Measurements from ENCODE around the gene CCDC57. TPM values are rescaled to one million over a fixed set of nuclear protein-coding genes. Genes with fewer than 3 reads are reported as not detected.
A peak's percentile ranks its signal among the peaks of the same experiment; 100 is the strongest.

Gene CCDC57
- total and polyA plus RNA-seq, 9 of the 15 experiments (the other 6 are each of a cell fraction or from before 2014, with no cell fraction given) = 0.83 to 36.2 (median 13.6) TPM

- Histone ChIP-seq H3K27ac (ENCODE audit: extremely low read depth, low read depth, low read length) (peak overlapping the region; percentile 80), H3K27me3 (ENCODE audit: control insufficient read depth in 2 of 2, insufficient read depth in 2 of 2, low read length in 2 of 2) (no peaks in the 10 kb centered on the region; a peak in 1 of 5 replicates), H2AFZ (ENCODE audit: low read depth, low read length) (peak overlapping the region; percentile 53; the same call in 1 of the 2 replicates), H3K9me1 (ENCODE audit: control insufficient read depth, insufficient read depth, low read length) (peaks cover 2% of the 10 kb centered on the region), H3K79me2 (ENCODE audit: control insufficient read depth, insufficient read depth, low read length) (peaks cover 10% of the 10 kb centered on the region; the same call in 1 of the 3 replicates), H3K4me3 (no peak overlapping the region), H3K9ac (ENCODE audit: insufficient read depth in 1 of 2, low read depth in 2 of 2, low read length in 2 of 2) (peak overlapping the region; percentile 60 to 72; a peak in 3 of 4 replicates), H3K36me3 (ENCODE audit: control insufficient read depth, insufficient read depth, low read length) (peaks cover 48% of the 10 kb centered on the region; the same call in 2 of the 3 replicates), H3K4me1 (replicated peaks in 1 of 2; ENCODE audit: control insufficient read depth in 2 of 2, insufficient read depth in 2 of 2, low read length in 2 of 2) (peaks cover 37 to 49% of the 10 kb centered on the region in 2 experiments), H4K20me1 (replicated peaks; ENCODE audit: control insufficient read depth, insufficient read depth, low read length) (no peaks in the 10 kb centered on the region), H3K9me3 (replicated peaks; ENCODE audit: control insufficient read depth, insufficient read depth, low read depth, low read length) (no peaks in the 10 kb centered on the region; the same call in 1 of the 2 replicates), H3K4me2 (ENCODE audit: insufficient read depth, low read length) (peak overlapping the region; percentile 36; the same call in 1 of the 2 replicates)
- intact Hi-C loops (cut with micrococcal nuclease) (no loop called here), in situ Hi-C loops (cut with MboI) (no loop called here)
- ChIA-PET CTCF (ENCODE audit: low intra/inter-chr PET ratio) (no interaction called here), POLR2A (interaction anchor here (0.6 to 1.3 kb wide), 4 partner anchors 13 to 102 kb away, joined by 3 to 5 read pairs (median 4); partner anchors contain the start of gene FASN)
- BruUV-seq (replicated peaks) = no TSS peak
- ATAC-seq (peak; percentile 40), DNase-seq (ENCODE audit: extremely low read depth in 1 of 4, low spot score in 3 of 4) (peak in 3 of 4 experiments; percentile 32 to 47 (median 34)), FAIRE-seq (peak; percentile 51)
- 28% methylated on average over 17 of the region's 17 CpGs for WGBS (ENCODE audit: insufficient coverage, low coverage, missing lambda C conversion rate)
- TF ChIP-seq HNRNPLL (IDR thresholded peaks at IDR 0.05; ENCODE audit: low read depth, low read length, poor library complexity, severe bottlenecking) (peak; percentile 81), ZNF778 (CRISPR knock-in tag; IDR thresholded peaks at IDR 0.05) (no peak), ZNF165 (CRISPR knock-in tag; IDR thresholded peaks at IDR 0.05; ENCODE audit: borderline replicate concordance) (no peak), ZBTB33 (CRISPR knock-in tag; IDR thresholded peaks at IDR 0.05) (peak; percentile 44; the same call in 1 of the 2 replicates), NCOA2 (IDR thresholded peaks at IDR 0.05; ENCODE audit: partially characterized antibody in 2 of 2) (no peak), SREBF2 (CRISPR knock-in tag; IDR thresholded peaks at IDR 0.05) (no peak), ZFP91 (CRISPR knock-in tag; IDR thresholded peaks at IDR 0.05) (no peak), NFIX (CRISPR knock-in tag; IDR thresholded peaks at IDR 0.05; ENCODE audit: low read depth) (no peak), GABPB1 (CRISPR knock-in tag; IDR thresholded peaks at IDR 0.05) (peak; percentile 7; the same call in 1 of the 2 replicates), MXD1 (CRISPR knock-in tag; IDR thresholded peaks at IDR 0.05; ENCODE audit: borderline replicate concordance, poor library complexity, severe bottlenecking) (no peak), ZNF445 (CRISPR knock-in tag; IDR thresholded peaks at IDR 0.05; ENCODE audit: low read depth) (no peak), ETS2 (tag; IDR thresholded peaks at IDR 0.05; ENCODE audit: borderline replicate concordance, poor library complexity, severe bottlenecking) (no peak)
- TF ChIP-seq, protein P1, sequence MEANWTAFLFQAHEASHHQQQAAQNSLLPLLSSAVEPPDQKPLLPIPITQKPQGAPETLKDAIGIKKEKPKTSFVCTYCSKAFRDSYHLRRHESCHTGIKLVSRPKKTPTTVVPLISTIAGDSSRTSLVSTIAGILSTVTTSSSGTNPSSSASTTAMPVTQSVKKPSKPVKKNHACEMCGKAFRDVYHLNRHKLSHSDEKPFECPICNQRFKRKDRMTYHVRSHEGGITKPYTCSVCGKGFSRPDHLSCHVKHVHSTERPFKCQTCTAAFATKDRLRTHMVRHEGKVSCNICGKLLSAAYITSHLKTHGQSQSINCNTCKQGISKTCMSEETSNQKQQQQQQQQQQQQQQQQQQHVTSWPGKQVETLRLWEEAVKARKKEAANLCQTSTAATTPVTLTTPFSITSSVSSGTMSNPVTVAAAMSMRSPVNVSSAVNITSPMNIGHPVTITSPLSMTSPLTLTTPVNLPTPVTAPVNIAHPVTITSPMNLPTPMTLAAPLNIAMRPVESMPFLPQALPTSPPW (CRISPR knock-in tag; IDR thresholded peaks at IDR 0.05) = no peak
- TF ChIP-seq, protein P2, sequence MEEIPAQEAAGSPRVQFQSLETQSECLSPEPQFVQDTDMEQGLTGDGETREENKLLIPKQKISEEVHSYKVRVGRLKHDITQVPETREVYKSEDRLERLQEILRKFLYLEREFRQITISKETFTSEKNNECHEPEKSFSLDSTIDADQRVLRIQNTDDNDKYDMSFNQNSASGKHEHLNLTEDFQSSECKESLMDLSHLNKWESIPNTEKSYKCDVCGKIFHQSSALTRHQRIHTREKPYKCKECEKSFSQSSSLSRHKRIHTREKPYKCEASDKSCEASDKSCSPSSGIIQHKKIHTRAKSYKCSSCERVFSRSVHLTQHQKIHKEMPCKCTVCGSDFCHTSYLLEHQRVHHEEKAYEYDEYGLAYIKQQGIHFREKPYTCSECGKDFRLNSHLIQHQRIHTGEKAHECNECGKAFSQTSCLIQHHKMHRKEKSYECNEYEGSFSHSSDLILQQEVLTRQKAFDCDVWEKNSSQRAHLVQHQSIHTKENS (CRISPR knock-in tag; IDR thresholded peaks at IDR 0.05) = no peak
Measured at GRCh38 chr17:82200135-82200534, 12.5 kb downstream of the CCDC57 start.
